SK-N-SH (cell line): Measurements from ENCODE around the gene SZT2. TPM values are rescaled to one million over a fixed set of nuclear protein-coding genes. Genes with fewer than 3 reads are reported as not detected.

Experiments
- CTCF ChIA-PET: fragments of 300-600, 350-600 bp; formaldehyde crosslinking; extraction: SDS; loops from one replicate; lab custom pipeline; 2021; lab: Yijun Ruan, JAX
- POLR2A ChIA-PET: fragments of 350-600 bp; sonication (Branson Sonifier 250); formaldehyde crosslinking; extraction: SDS; loops from one replicate; lab custom pipeline; 2020; ENCODE audit warnings: antibody characterized with exemption, inconsistent platforms; lab: Yijun Ruan, JAX
- DNase-seq: peaks from one replicate; pipeline ENCODE4 v3.0.0; 2012
- H2AFZ ChIP-seq: fragments of 200-600 bp; sonication (generic); 2 replicates; pipeline ENCODE4 v1.8.1; 2016; ENCODE audit warnings: antibody characterized with exemption, mild to moderate bottlenecking, low read depth
- H3F3A ChIP-seq: fragments of 200-600 bp; sonication (generic); replicated peaks from 2 replicates; pipeline ENCODE3; 2016; ENCODE audit warnings: antibody characterized with exemption, mild to moderate bottlenecking; ENCODE audit not compliant: insufficient read depth
- H3K27ac ChIP-seq, 2 experiments: fragments of 200-500 bp in 1 of 2; fragments of 200-600 bp in 1 of 2; sonication (Bioruptor generic) in 1 of 2; sonication (generic), shearing (Covaris generic) in 1 of 2; 2 replicates each; pipeline versions ENCODE4 v1.5.1 to v1.6.1; 2014 to 2016; ENCODE audit warnings: low read depth in 2 of 2, inconsistent platforms in 1 of 2, low read length in 1 of 2, mild to moderate bottlenecking in 1 of 2, mixed read lengths in 1 of 2
- H3K27me3 ChIP-seq: fragments of 200-600 bp; sonication (generic), shearing (Covaris generic); 2 replicates; pipeline ENCODE4 v1.6.1; 2016; ENCODE audit warnings: mixed run types; ENCODE audit not compliant: insufficient read depth
- H3K36me3 ChIP-seq, 2 experiments: fragments of 200-500 bp in 1 of 2; fragments of 200-600 bp in 1 of 2; sonication (Bioruptor generic) in 1 of 2; sonication (generic) in 1 of 2; replicated peaks in 1 of 2; 2 replicates each; pipeline versions ENCODE3 to v1.5.1; 2014 to 2016; ENCODE audit warnings: low read length in 1 of 2, mild to moderate bottlenecking in 1 of 2; ENCODE audit not compliant: insufficient read depth in 2 of 2, control insufficient read depth in 1 of 2
- H3K4me1 ChIP-seq, 2 experiments: fragments of 200-500 bp in 1 of 2; fragments of 200-600 bp in 1 of 2; sonication (Bioruptor generic) in 1 of 2; sonication (generic), shearing (Covaris generic) in 1 of 2; 2 replicates each; pipeline versions ENCODE4 v1.5.1 to v1.6.1; 2014 to 2016; ENCODE audit warnings: low read depth in 1 of 2, low read length in 1 of 2, mixed run types in 1 of 2; ENCODE audit not compliant: insufficient read depth in 2 of 2, control insufficient read depth in 1 of 2
- H3K4me2 ChIP-seq: fragments of 200-600 bp; sonication (generic), shearing (Covaris generic); 2 replicates; pipeline ENCODE4 v1.6.1; 2017; ENCODE audit warnings: mixed run types
- H3K4me3 ChIP-seq, 2 experiments: fragments of 200-500 bp in 1 of 2; fragments of 200-600 bp in 1 of 2; sonication (Bioruptor generic) in 1 of 2; sonication (generic), shearing (Covaris generic) in 1 of 2; 2 replicates each; pipeline versions ENCODE4 v1.5.1 to v1.8.1; 2014 to 2016; ENCODE audit warnings: low read depth in 2 of 2, inconsistent platforms in 1 of 2, low read length in 1 of 2, mild to moderate bottlenecking in 1 of 2, mixed read lengths in 1 of 2, moderate library complexity in 1 of 2
- H3K79me2 ChIP-seq: fragments of 200-600 bp; sonication (generic); 2 replicates; pipeline ENCODE4 v1.8.1; 2017; ENCODE audit warnings: mild to moderate bottlenecking; ENCODE audit not compliant: insufficient read depth
- H3K9ac ChIP-seq: fragments of 200-600 bp; sonication (generic); 2 replicates; pipeline ENCODE4 v1.6.1; 2017; ENCODE audit warnings: mixed run types
- H3K9me2 ChIP-seq: fragments of 200-600 bp; sonication (generic); 2 replicates; pipeline ENCODE4 v1.6.1; 2017; ENCODE audit warnings: mixed run types
- H3K9me3 ChIP-seq: fragments of 200-600 bp; sonication (generic); 2 replicates; pipeline ENCODE4 v1.6.1; 2017; ENCODE audit warnings: mixed run types, mild to moderate bottlenecking, moderate library complexity
- H4K20me1 ChIP-seq: fragments of 200-600 bp; sonication (generic); 2 replicates; pipeline ENCODE4 v1.6.1; 2017; ENCODE audit warnings: mild to moderate bottlenecking, mixed run types; ENCODE audit not compliant: insufficient read depth
- CHD2 ChIP-seq: fragments of 150-350 bp; IDR thresholded peaks from 2 replicates; pipeline ENCODE4 v1.6.1; 2018; ENCODE audit warnings: low read length; ENCODE audit not compliant: partially characterized antibody
- ELF1 ChIP-seq: IDR thresholded peaks from 2 replicates; pipeline ENCODE4 v1.4.0; 2012
- GABPA ChIP-seq: IDR thresholded peaks from 2 replicates; pipeline ENCODE4 v1.4.0; 2012; ENCODE audit warnings: low read depth, mild to moderate bottlenecking
- GATA2 ChIP-seq: sonication (generic); formaldehyde crosslinking; IDR thresholded peaks from 2 replicates; pipeline ENCODE4 v1.5.0; 2020; ENCODE audit warnings: mild to moderate bottlenecking, missing genetic modification reagents
- JUND ChIP-seq: IDR thresholded peaks from 2 replicates; pipeline ENCODE4 v1.4.0; 2012
- MXI1 ChIP-seq: IDR thresholded peaks from 2 replicates; pipeline ENCODE4 v1.6.1; 2012; ENCODE audit warnings: mild to moderate bottlenecking, low read depth, low read length, improper control_type of control experiment
- POLR2AphosphoS5 ChIP-seq: IDR thresholded peaks from 2 replicates; pipeline ENCODE4 v1.6.1; 2012; ENCODE audit warnings: low read depth, low read length
- RCOR1 ChIP-seq: fragments of 150-350 bp; IDR thresholded peaks from 2 replicates; pipeline ENCODE4 v1.6.1; 2017; ENCODE audit warnings: antibody characterized with exemption, low read length
- SIN3A ChIP-seq: IDR thresholded peaks from 2 replicates; pipeline ENCODE4 v1.6.1; 2012; ENCODE audit warnings: low read depth, mild to moderate bottlenecking, low read length, moderate library complexity, borderline replicate concordance
- TAF1 ChIP-seq: IDR thresholded peaks from 2 replicates; pipeline ENCODE4 v1.6.1; 2012; ENCODE audit warnings: low read depth, mild to moderate bottlenecking, low read length, moderate library complexity, borderline replicate concordance
- TCF12 ChIP-seq: IDR thresholded peaks from 2 replicates; pipeline ENCODE4 v1.4.0; 2012
- YY1 ChIP-seq: IDR thresholded peaks from 2 replicates; pipeline ENCODE4 v1.4.0; 2012; ENCODE audit warnings: low read depth, mild to moderate bottlenecking
- WGBS: methylation state at CpG from one replicate; pipeline ENCODE4 v1.1.6; 2017; ENCODE audit warnings: low lambda C conversion rate; 5-methylcytosine and 5-hydroxymethylcytosine counted together
- polyA plus RNA-seq, 3 experiments: library from polyadenylated mRNA; depleted of rRNA; stranded (reverse); fragments of >200 nt; gene quantifications; 2 replicates each; pipeline ENCODE4 v1.2.3, GENCODE V29; 2012
- TF ChIP-seq, protein P1 (sequence below): fragments of 200-600 bp; sonication (generic); IDR thresholded peaks from 2 replicates; pipeline ENCODE4 v1.6.1; 2017; ENCODE audit warnings: antibody characterized with exemption, mild to moderate bottlenecking, moderate library complexity
- TF ChIP-seq, protein P2 (sequence below): IDR thresholded peaks from 2 replicates; pipeline ENCODE4 v1.4.0; 2012; ENCODE audit warnings: low read depth
- TF ChIP-seq, protein P3 (sequence below): IDR thresholded peaks from 2 replicates; pipeline ENCODE4 v1.4.0; 2012; ENCODE audit warnings: low read depth, borderline replicate concordance
- TF ChIP-seq, protein P4 (sequence below): IDR thresholded peaks from 2 replicates; pipeline ENCODE4; 2012
- TF ChIP-seq, protein P5 (sequence below): fragments of 150-350 bp; IDR thresholded peaks from 2 replicates; pipeline ENCODE4 v1.6.1; 2016; ENCODE audit warnings: mild to moderate bottlenecking, low read depth, low read length

Gene SZT2
- 11.1 and 12.9 TPM in 2 replicates for polyA plus RNA-seq (2012; rRNA removed)
- polyA plus RNA-seq (2012; cell fraction: cytosol; rRNA removed), result 2.8 and 4.0 TPM in 2 replicates
- 52.0 and 57.1 TPM in 2 replicates for polyA plus RNA-seq (2012; cell fraction: nucleus; rRNA removed)

DNA sequence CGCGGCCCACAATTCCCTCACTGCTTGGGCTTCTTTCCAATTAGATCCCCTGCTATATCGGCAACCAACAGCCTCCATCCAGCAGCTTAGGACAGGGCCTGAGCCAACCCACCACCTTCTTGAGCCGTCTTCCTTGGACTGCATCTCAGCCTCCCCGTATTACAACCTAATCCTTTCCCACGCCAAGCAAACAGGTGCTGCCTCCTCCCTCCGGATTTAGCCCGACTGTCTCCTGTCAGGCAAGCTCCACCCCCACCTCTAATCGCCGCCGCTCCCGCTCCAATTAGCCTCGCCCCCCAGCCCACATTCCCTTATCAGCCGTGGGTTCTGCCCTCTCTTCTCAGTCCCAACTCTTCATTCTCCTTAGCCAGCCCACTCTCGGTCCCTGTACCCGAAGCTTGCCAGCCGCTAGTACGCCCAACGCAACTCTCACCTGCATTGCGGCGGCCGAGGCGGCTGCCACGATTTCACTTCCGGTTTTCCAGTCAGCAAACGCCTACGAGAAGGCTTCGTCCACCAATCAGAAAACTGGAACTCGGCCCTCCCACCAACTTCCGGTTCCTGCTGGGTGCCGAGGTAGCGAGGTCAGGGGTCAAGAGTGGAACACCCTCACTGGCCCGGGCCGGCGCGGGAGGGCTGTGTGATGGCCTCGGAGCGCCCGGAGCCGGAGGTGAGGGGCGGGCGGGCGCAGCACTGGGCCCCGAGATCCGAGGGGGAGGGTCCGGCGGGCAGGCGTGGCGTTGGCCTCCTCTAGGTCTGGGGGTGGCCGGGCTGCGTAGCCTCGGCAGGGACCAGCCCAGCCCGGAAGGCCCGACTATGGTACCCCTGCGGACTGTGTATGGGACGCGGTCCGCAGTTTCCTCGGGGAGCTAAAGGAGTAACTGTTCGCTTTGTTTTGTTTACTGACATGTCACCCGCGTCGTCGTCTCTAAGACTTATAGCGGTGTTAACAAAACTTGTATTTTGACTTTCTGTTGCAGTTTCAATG is at the start of gene SZT2, which contains the start of gene MED8:
Gene SZT2, plus strand, starts transcription at position 574 of the 988 bp plus-strand sequence. Its CDS starts 70 bp downstream, at position 644.
Gene MED8, minus strand, starts transcription at position 475 of the 988 bp plus-strand sequence. Its CDS starts 36 bp downstream, at position 439.
- H3K36me3 ChIP-seq, result peaks cover 33 to 34% of the 10 kb centered on the region in 2 experiments
- H3K4me2 ChIP-seq, result peak within 1 kb of the TSS; percentile 80
- WGBS, result under 1% methylated on average over 41 of the region's 65 CpGs
- H3K4me1 ChIP-seq, result peaks cover 15 to 19% of the 10 kb centered on the region in 2 experiments; a peak in 3 of 4 replicates
- H4K20me1 ChIP-seq, result no peaks in the 10 kb centered on the region
- peak; percentile 97 for DNase-seq
- no peaks in the 10 kb centered on the region for H3F3A ChIP-seq
- peak within 1 kb of the TSS; percentile 84 for H3K9ac ChIP-seq
- no peaks in the 10 kb centered on the region for H3K9me2 ChIP-seq
- H3K27ac ChIP-seq, result peak within 1 kb of the TSS; percentile 72 to 79; a peak in 3 of 4 replicates
- H3K4me3 ChIP-seq, result peak within 1 kb of the TSS; percentile 82 to 83
- POLR2A ChIA-PET, result interaction anchor here (0.6 to 2.0 kb wide), 7 partner anchors 13 to 261 kb away, joined by 3 to 4 read pairs (median 3); partner anchors contain the start of gene CDC20
- H3K9me3 ChIP-seq, result no peaks in the 10 kb centered on the region
- peaks cover 80% of the 10 kb centered on the region for H3K79me2 ChIP-seq
- peak within 1 kb of the TSS; percentile 89 for H2AFZ ChIP-seq
- CTCF ChIA-PET, result interaction anchor here (1.0 to 1.8 kb wide), 7 partner anchors 12 to 164 kb away, joined by 3 to 13 read pairs (median 4); no protein-coding TSS in a partner anchor
- no peaks in the 10 kb centered on the region for H3K27me3 ChIP-seq
- TF ChIP-seq, protein P1, sequence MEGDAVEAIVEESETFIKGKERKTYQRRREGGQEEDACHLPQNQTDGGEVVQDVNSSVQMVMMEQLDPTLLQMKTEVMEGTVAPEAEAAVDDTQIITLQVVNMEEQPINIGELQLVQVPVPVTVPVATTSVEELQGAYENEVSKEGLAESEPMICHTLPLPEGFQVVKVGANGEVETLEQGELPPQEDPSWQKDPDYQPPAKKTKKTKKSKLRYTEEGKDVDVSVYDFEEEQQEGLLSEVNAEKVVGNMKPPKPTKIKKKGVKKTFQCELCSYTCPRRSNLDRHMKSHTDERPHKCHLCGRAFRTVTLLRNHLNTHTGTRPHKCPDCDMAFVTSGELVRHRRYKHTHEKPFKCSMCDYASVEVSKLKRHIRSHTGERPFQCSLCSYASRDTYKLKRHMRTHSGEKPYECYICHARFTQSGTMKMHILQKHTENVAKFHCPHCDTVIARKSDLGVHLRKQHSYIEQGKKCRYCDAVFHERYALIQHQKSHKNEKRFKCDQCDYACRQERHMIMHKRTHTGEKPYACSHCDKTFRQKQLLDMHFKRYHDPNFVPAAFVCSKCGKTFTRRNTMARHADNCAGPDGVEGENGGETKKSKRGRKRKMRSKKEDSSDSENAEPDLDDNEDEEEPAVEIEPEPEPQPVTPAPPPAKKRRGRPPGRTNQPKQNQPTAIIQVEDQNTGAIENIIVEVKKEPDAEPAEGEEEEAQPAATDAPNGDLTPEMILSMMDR, result no peak
- TF ChIP-seq GABPA (peak; percentile 99), TAF1 (0 out of 2 replicates have a peak, but pooled peaks have one; percentile 29), YY1 (peak; percentile 67), RCOR1 (no peak), JUND (no peak), GATA2 (CRISPR knock-in tag) (no peak), POLR2AphosphoS5 (peak; percentile 90), SIN3A (peak; percentile 69; the same call in 1 of the 2 replicates), CHD2 (peak; percentile 94), TCF12 (peak; percentile 17; the same call in 1 of the 2 replicates), ELF1 (peak; percentile 87), MXI1 (peak; percentile 72)
- TF ChIP-seq, protein P2, sequence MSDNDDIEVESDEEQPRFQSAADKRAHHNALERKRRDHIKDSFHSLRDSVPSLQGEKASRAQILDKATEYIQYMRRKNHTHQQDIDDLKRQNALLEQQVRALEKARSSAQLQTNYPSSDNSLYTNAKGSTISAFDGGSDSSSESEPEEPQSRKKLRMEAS, result peak; percentile 85
- TF ChIP-seq, protein P3, sequence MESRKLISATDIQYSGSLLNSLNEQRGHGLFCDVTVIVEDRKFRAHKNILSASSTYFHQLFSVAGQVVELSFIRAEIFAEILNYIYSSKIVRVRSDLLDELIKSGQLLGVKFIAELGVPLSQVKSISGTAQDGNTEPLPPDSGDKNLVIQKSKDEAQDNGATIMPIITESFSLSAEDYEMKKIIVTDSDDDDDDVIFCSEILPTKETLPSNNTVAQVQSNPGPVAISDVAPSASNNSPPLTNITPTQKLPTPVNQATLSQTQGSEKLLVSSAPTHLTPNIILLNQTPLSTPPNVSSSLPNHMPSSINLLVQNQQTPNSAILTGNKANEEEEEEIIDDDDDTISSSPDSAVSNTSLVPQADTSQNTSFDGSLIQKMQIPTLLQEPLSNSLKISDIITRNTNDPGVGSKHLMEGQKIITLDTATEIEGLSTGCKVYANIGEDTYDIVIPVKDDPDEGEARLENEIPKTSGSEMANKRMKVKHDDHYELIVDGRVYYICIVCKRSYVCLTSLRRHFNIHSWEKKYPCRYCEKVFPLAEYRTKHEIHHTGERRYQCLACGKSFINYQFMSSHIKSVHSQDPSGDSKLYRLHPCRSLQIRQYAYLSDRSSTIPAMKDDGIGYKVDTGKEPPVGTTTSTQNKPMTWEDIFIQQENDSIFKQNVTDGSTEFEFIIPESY, result 0 out of 2 replicates have a peak, but pooled peaks have one; percentile 32
- TF ChIP-seq, protein P4, sequence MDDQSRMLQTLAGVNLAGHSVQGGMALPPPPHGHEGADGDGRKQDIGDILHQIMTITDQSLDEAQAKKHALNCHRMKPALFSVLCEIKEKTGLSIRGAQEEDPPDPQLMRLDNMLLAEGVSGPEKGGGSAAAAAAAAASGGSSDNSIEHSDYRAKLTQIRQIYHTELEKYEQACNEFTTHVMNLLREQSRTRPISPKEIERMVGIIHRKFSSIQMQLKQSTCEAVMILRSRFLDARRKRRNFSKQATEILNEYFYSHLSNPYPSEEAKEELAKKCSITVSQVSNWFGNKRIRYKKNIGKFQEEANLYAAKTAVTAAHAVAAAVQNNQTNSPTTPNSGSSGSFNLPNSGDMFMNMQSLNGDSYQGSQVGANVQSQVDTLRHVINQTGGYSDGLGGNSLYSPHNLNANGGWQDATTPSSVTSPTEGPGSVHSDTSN, result peak; percentile 72
- TF ChIP-seq, protein P5, sequence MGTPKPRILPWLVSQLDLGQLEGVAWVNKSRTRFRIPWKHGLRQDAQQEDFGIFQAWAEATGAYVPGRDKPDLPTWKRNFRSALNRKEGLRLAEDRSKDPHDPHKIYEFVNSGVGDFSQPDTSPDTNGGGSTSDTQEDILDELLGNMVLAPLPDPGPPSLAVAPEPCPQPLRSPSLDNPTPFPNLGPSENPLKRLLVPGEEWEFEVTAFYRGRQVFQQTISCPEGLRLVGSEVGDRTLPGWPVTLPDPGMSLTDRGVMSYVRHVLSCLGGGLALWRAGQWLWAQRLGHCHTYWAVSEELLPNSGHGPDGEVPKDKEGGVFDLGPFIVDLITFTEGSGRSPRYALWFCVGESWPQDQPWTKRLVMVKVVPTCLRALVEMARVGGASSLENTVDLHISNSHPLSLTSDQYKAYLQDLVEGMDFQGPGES, result no peak
